ENCODE results near the gene UBE2G2. TPM values are rescaled to one million over a fixed set of nuclear protein-coding genes. Genes with fewer than 3 reads are reported as not detected.

Gene UBE2G2
- total and polyA plus RNA-seq, 2 donors (not counting 3 experiments of a cell fraction or from before 2014, with no cell fraction given) = 95.0 to 114 TPM

- H3K79me2 ChIP-seq (ENCODE audit: control insufficient read depth, insufficient read depth, low read length) = peaks cover 79% of the 10 kb centered on the region
- POLR2A ChIA-PET = no interaction called here
- no peaks in the 10 kb centered on the region for H3K9me1 ChIP-seq (replicated peaks; ENCODE audit: control insufficient read depth, extremely low read depth, insufficient read depth, low read length)
- no peak overlapping the region for H3K27ac ChIP-seq (ENCODE audit: insufficient read depth, low read depth, low read length)
- H4K20me1 ChIP-seq (replicated peaks; ENCODE audit: control insufficient read depth, extremely low read depth, insufficient read depth, low read length) = no peaks in the 10 kb centered on the region
- no peaks in the 10 kb centered on the region for H3K4me1 ChIP-seq (ENCODE audit: control insufficient read depth, extremely low read depth, insufficient read depth, low read length)
- CTCF ChIA-PET = no interaction called here
- H3K4me2 ChIP-seq (ENCODE audit: insufficient read depth, low read length) = no peak overlapping the region
- H3K36me3 ChIP-seq (ENCODE audit: control insufficient read depth in 2 of 2, extremely low read depth in 1 of 2, insufficient read depth in 2 of 2, low read length in 2 of 2) = peaks cover 2 to 26% of the 10 kb centered on the region in 2 experiments
- FAIRE-seq (no peak), DNase-seq (ENCODE audit: low read depth, low spot score) (no peak)
- H2AFZ ChIP-seq (ENCODE audit: low read depth, low read length) = no peak overlapping the region
- H3K9ac ChIP-seq (replicated peaks; ENCODE audit: extremely low read depth, insufficient read depth, low read length) = no peak overlapping the region
- TF ChIP-seq MAX (IDR thresholded peaks at IDR 0.05; ENCODE audit: insufficient read depth, insufficient read length) (no peak), POLR2AphosphoS5 (IDR thresholded peaks at IDR 0.05; ENCODE audit: insufficient read depth, low read depth, low read length) (no peak), EZH2 (IDR thresholded peaks at IDR 0.05; ENCODE audit: borderline replicate concordance, low read depth, low read length, severe bottlenecking) (no peak), CTCF (IDR thresholded peaks at IDR 0.05; ENCODE audit: extremely low read depth in 1 of 2, insufficient read depth in 1 of 2, low read depth in 1 of 2, low read length in 2 of 2) (no peak), GATA2 (IDR thresholded peaks at IDR 0.05; ENCODE audit: insufficient read depth, insufficient read length, low read depth, low read length) (no peak), MYC (IDR thresholded peaks at IDR 0.05; ENCODE audit: low read depth, low read length) (no peak), JUN (IDR thresholded peaks at IDR 0.05; ENCODE audit: borderline replicate concordance, insufficient read depth, insufficient read length, low read depth) (no peak), FOS (IDR thresholded peaks at IDR 0.05; ENCODE audit: borderline replicate concordance, insufficient read depth, low read length) (no peak), POLR2A (IDR thresholded peaks at IDR 0.05; ENCODE audit: low read depth, low read length) (no peak)
- no peak overlapping the region for H3K4me3 ChIP-seq (replicated peaks in 1 of 3; ENCODE audit: insufficient read depth in 1 of 3, low read depth in 1 of 3, low read length in 3 of 3)
- BruUV-seq (replicated peaks) = no TSS peak
- dilution Hi-C loops (cut with MboI; ENCODE audit: extremely low pct_ligation_motif_present, low sequenced_read_pairs) = no loop called here
- intact Hi-C loops (cut with micrococcal nuclease) = no loop called here
- no peaks in the 10 kb centered on the region for H3K9me3 ChIP-seq (replicated peaks; ENCODE audit: control insufficient read depth, insufficient read depth, low read length)
- H3K27me3 ChIP-seq (ENCODE audit: control insufficient read depth in 2 of 2, insufficient read depth in 2 of 2, low read length in 2 of 2) = no peaks in the 10 kb centered on the region
These were observed 11.5 kb upstream of the UBE2G2 start for GRCh38 chr21:44813149-44813548.
